ENCODE data around the gene DCLK2.

DNA sequence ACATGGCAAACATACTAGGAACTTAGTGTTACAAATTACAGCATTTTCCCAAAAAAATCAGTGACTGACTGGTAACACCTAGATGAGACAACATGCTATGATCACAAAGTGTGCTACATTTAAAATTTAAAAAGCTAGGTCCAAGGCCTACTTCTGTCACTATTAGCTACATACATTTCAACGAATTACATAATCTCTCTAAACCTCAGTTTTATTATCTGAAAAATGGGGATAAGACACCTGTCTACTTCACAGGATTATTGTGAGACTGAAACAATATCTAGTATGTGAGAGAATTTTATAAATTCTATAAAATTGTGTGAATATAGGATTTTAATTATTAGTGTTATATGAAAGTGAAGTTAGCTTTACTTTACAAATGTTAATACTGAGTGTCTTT lies 228.5 kb downstream of the DCLK2 start:
- TF ChIP-seq, protein P1, sequence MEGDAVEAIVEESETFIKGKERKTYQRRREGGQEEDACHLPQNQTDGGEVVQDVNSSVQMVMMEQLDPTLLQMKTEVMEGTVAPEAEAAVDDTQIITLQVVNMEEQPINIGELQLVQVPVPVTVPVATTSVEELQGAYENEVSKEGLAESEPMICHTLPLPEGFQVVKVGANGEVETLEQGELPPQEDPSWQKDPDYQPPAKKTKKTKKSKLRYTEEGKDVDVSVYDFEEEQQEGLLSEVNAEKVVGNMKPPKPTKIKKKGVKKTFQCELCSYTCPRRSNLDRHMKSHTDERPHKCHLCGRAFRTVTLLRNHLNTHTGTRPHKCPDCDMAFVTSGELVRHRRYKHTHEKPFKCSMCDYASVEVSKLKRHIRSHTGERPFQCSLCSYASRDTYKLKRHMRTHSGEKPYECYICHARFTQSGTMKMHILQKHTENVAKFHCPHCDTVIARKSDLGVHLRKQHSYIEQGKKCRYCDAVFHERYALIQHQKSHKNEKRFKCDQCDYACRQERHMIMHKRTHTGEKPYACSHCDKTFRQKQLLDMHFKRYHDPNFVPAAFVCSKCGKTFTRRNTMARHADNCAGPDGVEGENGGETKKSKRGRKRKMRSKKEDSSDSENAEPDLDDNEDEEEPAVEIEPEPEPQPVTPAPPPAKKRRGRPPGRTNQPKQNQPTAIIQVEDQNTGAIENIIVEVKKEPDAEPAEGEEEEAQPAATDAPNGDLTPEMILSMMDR (IDR thresholded peaks at IDR 0.05) = no peak
- no peak for TF ChIP-seq EP300 (IDR thresholded peaks at IDR 0.05)

Measured in upper lobe of left lung (tissue), 4 donors.